SHP77 treated with DMSO at 0.1 percent for 48 hours (cell line): ENCODE results near the gene STEAP3.

Experiments
- DNase-seq: peaks from one replicate; lab custom pipeline; 2025; lab: John Stamatoyannopoulos, UW

The STEAP3 gene

DNA sequence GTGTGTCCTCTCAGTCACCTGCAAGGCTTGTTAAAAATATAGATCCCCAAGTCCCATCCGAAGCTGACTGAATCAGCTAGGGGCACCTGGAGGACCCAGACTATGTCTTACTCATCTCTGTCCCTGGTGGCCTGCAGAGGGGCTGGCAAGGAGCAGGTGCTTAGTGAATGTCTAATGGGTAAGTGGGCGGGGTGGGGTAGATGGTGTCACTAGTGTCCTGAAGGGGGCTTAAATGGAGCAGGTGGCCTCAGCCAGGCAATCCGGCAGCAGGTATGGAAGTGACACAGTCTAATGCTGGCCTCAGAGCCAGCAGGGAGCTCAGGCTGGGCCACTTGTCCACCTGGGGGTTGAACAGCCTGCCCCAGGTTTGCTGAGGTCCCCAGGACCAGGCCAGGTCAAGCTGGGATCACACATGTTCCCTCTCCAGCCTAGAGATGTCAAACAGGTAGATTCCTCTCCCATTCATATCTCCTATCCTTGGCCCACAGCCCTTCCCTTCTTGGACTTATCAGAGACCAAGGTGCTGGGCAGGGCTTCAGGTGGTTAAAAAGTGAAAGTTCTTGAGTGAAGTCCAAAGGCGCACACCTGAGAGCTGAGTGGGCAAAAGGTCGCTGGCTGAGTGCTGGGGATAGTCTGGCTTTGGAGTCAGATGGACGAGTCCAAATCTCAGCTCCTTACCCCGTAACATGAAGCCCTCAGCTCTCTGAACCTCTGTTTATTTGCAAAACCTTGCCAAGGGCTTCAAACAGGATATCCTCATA lies 1.7 kb downstream of the STEAP3 start:
- DNase-seq, result no peak

- no peak for DNase-seq
Measured at GRCh38 chr2:119225926-119226325, 2.3 kb downstream of the STEAP3 start.

GRCh38 chr2:119227346-119227745 lies 3.7 kb downstream of the STEAP3 start:
- DNase-seq, result no peak

- no peak for DNase-seq
Measured at GRCh38 chr2:119228136-119228535, 4.5 kb downstream of the STEAP3 start.

- DNase-seq, result no peak
Measured at GRCh38 chr2:119228964-119229363, 5.3 kb downstream of the STEAP3 start.

DNA sequence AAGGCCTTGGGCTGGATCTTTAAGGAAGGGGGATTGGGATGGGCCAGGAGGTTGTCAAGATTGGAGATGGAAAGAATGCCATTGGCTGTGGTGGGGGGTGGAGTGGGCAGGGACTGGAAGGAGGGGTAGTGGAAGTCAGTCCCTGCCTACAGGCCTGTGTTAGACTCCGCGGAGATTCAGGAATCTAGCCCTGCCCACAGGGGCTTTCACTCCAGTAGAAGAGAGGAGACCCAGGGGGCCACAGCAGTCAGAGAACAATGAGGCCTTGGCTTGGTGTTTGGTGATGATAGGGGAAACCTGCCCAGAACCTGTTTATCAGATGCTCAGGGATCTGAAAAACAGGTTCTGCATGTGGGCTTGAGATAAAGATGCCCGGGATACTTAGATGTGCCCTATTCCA lies 6.1 kb downstream of the STEAP3 start:
- DNase-seq, result no peak

- no peak for DNase-seq
Measured at GRCh38 chr2:119230219-119231185, 6.9 kb downstream of the STEAP3 start.

DNA sequence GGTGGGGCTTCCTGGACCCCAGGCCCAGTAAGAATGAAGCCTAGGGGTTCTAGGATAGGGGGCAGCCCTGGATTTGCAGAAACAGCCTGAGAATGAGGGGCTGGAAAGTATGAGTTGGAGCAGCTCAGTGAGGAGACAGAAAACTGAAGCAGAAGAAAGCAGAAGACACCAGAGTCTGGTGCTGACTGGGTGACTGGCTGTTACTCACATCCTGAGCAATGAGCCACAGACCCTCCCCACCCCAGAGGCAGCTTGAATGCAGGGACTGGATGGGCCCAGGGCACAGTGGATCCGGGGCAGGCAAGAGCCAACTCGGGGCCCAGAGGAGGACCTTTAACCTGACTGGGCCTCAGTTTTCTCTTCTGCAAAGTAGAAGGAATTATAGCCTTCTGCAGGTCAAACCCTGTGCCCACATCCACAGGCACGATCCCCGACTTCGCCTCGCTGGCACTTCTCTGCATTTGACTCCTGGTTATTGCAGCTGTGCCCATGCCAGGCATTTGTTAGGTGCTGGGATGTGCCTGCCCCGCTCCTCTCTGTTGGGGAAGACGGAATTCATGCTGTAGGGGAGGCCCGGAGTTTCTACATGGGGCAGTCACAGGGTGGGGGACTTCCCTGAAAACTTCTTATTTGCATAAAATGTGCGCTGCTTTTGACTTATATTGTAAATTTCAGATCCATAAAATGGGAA lies 8.5 kb downstream of the STEAP3 start:
- DNase-seq, result no peak

DNA sequence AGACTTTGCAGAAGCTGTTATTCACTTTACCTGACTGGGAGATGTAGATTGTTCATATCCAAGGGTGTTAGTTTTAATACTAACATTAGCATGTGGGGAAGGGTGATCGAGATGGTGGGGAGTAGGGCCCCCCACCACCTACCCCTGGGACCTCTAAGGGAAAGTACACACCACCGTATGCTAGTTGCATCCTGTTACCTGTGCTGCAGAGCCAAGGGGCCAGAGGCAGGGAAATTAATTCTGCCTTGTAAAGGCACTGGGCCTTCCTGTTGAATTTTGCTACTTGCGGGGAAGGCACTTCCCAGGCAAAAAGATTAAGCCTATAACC lies 9.0 kb downstream of the STEAP3 start:
- DNase-seq, result no peak

DNA sequence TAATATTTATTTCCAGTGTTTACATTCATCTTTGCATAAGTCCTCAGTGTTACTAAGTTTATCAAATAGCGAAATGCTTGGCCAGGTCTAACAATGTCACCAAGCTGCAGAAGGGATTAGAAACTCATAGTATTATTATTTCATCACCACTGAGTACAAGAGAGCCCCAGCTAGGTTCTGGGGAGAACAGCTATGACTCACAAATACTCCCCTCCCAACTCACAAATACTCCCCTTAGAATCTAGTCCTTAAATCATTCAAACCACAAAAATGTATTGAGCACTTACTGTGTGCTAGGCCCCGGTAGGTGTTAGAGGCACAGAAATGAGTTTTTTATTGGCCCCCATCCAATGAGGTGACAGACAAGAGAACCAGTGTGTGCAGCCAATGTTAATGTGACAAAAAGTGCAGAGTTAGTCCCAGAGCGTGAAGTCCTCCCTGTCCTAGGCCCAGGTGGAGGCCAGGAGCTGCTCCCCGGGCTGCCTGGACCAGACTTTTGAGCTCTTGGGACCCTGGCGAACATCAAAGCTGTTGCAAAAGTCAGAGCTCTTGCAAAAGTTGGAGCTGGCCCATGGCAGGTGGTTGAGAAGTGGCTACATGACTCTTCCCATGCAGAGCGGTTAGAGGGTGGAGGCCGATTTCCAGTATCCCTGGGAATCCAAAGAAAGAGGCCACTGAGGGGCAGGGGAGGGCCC lies 9.8 kb downstream of the STEAP3 start:
- no peak for DNase-seq

DNA sequence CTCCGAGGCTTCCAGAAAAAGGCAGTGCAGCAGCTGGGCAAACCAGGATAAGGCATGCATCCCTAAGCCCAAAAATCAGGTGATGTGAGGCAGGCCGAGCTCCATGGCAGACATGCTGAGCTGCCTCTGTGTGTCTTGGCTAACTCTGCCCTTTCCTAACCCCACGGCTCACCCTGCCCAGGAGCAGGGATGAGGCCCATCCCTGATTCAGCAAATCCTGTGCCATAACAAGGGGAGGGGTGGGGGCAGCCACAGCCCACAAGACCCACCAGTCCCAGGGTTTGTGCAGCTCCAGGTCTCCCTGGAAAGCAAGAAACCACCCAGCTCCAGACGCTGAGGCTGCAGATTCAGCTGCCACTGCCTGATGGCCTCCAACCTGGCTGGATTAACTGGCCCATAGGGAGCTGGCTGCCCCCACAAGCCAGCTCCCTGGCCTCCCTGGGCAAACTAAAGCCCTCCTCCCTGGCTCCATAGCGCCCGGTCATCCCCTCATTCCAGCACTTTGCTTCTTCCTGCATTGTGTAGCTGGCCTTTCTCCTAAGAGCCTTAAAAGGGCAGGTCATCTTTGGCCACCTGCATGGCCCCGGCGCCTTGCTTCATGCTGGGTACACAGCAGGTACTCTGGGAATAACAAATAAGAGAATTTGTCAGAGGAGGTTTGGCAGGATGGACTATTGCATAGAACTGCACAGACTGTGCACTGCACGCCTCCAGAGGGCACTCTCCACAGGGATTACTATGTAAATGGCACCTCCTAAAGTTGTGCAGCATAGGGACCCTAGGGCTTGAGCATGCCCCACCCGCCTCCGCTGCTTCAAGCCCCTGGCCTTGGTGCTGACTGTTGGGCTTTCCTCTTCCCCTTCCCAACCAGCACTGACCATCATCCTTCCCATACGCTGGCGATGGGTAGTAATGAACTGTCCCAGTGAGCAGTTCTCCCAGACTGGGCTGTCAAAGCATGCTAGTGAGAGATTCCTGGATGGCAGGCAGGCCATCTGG lies 10.7 kb downstream of the STEAP3 start:
- peak; percentile 39 for DNase-seq

- no peak for DNase-seq
Measured at GRCh38 chr2:119236796-119237195, 13.2 kb downstream of the STEAP3 start.

DNA sequence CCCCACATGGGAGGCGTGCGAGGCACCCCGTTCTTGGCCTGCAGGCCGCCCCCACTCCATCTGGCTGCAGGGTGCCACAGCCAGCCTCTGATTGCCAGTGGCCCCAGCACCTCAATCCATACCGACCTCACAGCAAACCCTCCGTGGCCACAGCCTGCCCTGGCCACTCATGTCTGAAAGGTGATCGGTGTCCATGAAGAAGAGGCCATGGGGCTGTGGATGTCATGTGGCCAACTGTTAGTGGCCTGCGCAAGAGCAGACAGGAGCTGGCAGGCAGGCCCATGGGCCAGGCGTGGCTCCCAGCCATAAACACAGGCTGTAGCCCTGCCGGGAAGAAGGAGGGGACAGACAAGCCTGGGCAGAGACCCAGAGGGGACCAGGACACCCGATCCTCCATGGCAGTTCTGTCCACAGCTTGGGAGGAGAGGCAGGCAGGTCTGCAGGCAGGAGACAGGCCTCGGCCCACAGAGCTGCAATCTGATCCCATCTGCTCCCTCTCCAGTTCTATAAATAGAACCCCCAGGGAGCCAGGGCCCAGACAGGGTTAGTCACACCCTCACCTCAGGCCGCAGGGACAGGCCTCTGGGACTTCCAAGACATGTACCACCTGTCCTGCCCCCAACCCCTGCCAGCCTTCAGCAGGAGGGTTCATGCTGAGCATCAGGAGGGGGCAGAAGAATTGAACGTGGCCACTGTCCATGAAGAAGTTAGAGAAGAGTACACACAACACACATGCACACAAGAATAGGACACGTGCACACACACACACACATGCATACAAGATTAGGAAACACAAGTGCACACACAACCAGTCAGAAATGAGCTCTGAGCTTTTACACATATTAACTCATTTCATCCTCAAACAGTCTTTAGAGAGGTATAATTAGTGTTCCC lies 16.9 kb downstream of the STEAP3 start:
- DNase-seq, result peak; percentile 89

DNA sequence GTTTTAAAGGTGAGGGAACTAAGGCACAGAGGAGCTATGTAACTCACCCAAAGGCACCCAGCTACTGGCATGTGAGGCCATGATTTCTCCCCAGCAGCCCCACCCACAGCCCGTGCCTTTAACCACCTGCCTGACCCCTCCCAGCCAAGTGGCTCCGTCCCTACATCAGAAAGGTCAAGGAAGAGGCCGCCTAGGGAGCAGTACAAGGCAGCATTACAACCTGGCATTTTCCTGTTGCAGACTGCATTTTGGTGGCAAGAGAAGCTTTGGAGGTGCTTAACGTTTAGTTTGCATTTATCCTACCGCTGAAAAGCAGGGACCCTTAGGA lies 17.5 kb downstream of the STEAP3 start:
- peak; percentile 56 for DNase-seq

- peak; percentile 75 for DNase-seq
Measured at GRCh38 chr2:119242276-119243119, 18.9 kb downstream of the STEAP3 start.

DNA sequence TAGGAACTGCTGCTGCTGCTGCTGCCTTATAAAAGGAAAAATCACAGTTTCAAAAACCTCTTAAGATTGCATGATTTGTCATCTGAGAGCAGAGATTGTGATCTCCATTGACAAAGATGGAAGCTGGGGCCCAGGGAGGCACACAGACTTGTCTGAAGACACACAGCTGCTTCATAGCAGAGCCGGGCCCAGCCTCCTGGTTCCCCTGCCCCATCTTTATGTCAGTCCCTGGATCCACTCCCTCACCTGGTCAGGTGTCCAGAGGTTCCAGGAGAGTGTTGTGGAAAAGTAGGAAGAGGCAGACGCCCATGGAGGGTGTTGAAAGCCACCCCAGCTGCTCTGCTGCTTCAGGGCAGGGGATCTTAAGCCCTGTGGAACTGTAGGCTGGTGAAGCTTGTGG lies 20.0 kb downstream of the STEAP3 start:
- no peak for DNase-seq

GRCh38 chr2:119245076-119245840 lies 21.6 kb downstream of the STEAP3 start:
- no peak for DNase-seq

DNA sequence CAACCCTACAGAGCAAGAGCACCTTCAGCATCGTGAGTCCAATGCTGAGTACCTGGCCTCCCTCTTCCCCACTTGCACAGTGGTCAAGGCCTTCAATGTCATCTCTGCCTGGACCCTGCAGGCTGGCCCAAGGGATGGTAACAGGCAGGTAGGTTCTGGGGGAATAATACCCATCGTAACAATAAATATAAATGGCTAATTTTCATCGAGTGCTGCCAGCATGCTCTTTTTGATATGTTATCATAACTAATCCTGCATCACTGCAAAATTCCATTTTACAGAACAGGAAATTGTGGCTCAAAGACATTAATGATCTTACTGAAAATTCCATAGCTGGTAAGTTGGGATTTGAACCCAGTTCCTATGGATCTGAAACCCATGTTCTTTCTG lies 22.2 kb downstream of the STEAP3 start:
- no peak for DNase-seq
